ENCODE results near the gene PRDX1.

Gene PRDX1

GRCh38 chr1:45521413-45522323 is at the start of gene PRDX1:
Gene PRDX1, minus strand, starts transcription at chr1:45521884. Its CDS starts 2,841 bp downstream, at chr1:45519043.
- no peak for FAIRE-seq

GRCh38 chr1:45570631-45571030 is 48.9 kb upstream of the PRDX1 start:
- FAIRE-seq, result no peak

GRCh38 chr1:45569962-45570581 is 48.4 kb upstream of the PRDX1 start:
- no peak for FAIRE-seq

GRCh38 chr1:45569571-45569961 is 47.9 kb upstream of the PRDX1 start:
- no peak for FAIRE-seq

GRCh38 chr1:45568421-45568820 is 46.7 kb upstream of the PRDX1 start:
- no peak for FAIRE-seq

- no peak for FAIRE-seq
Measured at GRCh38 chr1:45567911-45568310, 46.2 kb upstream of the PRDX1 start.

GRCh38 chr1:45566722-45567121 is 45.0 kb upstream of the PRDX1 start:
- FAIRE-seq, result no peak

GRCh38 chr1:45563843-45564242 is 42.2 kb upstream of the PRDX1 start:
- no peak for FAIRE-seq

GRCh38 chr1:45557422-45557944 is 35.8 kb upstream of the PRDX1 start:
- FAIRE-seq, result no peak

- no peak for FAIRE-seq
Measured at GRCh38 chr1:45554198-45554597, 32.5 kb upstream of the PRDX1 start.

- FAIRE-seq, result no peak
Measured at GRCh38 chr1:45552331-45552730, 30.6 kb upstream of the PRDX1 start.

GRCh38 chr1:45551684-45552083 is 30.0 kb upstream of the PRDX1 start:
- no peak for FAIRE-seq

- no peak for FAIRE-seq
Measured at GRCh38 chr1:45550401-45551351, 29.0 kb upstream of the PRDX1 start, which contains the start of gene AKR1A1. Gene AKR1A1, plus strand, starts transcription at chr1:45550826. Its CDS starts 10,969 bp downstream, at chr1:45561795.

- FAIRE-seq, result no peak
Measured at GRCh38 chr1:45545553-45546310, 24.0 kb upstream of the PRDX1 start.

GRCh38 chr1:45545019-45545493 is 23.4 kb upstream of the PRDX1 start:
- no peak for FAIRE-seq

- no peak for FAIRE-seq
Measured at GRCh38 chr1:45544530-45544929, 22.8 kb upstream of the PRDX1 start.

- FAIRE-seq, result no peak
Measured at GRCh38 chr1:45543581-45544417, 22.1 kb upstream of the PRDX1 start.

GRCh38 chr1:45542591-45542990 is 20.9 kb upstream of the PRDX1 start:
- no peak for FAIRE-seq

- no peak for FAIRE-seq
Measured at GRCh38 chr1:45541193-45541592, 19.5 kb upstream of the PRDX1 start.

- no peak for FAIRE-seq
Measured at GRCh38 chr1:45536886-45537285, 15.2 kb upstream of the PRDX1 start.
